Activated naive CD4-positive, alpha-beta T cell (primary cell): ENCODE data around the gene TAS2R46.
"Not testable (repeated sequence)": the region's sequence is repeated elsewhere in the genome, so short reads cannot be mapped to it uniquely, and the experiment has no call there.

Experiments used
- DNase-seq, 4 experiments: peaks; one replicate each; lab custom pipeline; 2025; lab: John Stamatoyannopoulos, UW

Gene TAS2R46

GRCh38 chr12:11033959-11034358 lies 28.1 kb downstream of the TAS2R46 start:
- DNase-seq, result not testable (repeated sequence)

GRCh38 chr12:11031307-11031706 lies 30.8 kb downstream of the TAS2R46 start, which contains the start of gene TAS2R31:
TSS of gene TAS2R31 (minus strand) at chr12:11031407. CDS start at chr12:11031335, 72 bp downstream.
- DNase-seq, result no peak

GRCh38 chr12:11026118-11026517 lies 36.0 kb downstream of the TAS2R46 start:
- no peak for DNase-seq

- DNase-seq, result no peak
These were observed 38.7 kb downstream of the TAS2R46 start for GRCh38 chr12:11023387-11023786.

GRCh38 chr12:11022520-11022919 lies 39.6 kb downstream of the TAS2R46 start, which contains the start of gene TAS2R19:
TSS of gene TAS2R19 (minus strand) at chr12:11022620. CDS start at chr12:11022571, 49 bp downstream.
- no peak for DNase-seq

- no peak for DNase-seq
These were observed 45.2 kb downstream of the TAS2R46 start for GRCh38 chr12:11016937-11017336.

- no peak for DNase-seq
These were observed 46.2 kb downstream of the TAS2R46 start for GRCh38 chr12:11015775-11016430.

- DNase-seq, result no peak
These were observed 47.9 kb downstream of the TAS2R46 start for GRCh38 chr12:11014234-11014633.
